Spleen (tissue), 11 donors: Measurements from ENCODE around the gene HINFP. TPM values are rescaled to one million over a fixed set of nuclear protein-coding genes. Genes with fewer than 3 reads are reported as not detected.

Source experiments
- DNase-seq: peaks from one replicate; pipeline ENCODE4 v3.0.0-alpha.2; 2020
- H3K27ac ChIP-seq, 8 donors: fragments of 200-600 bp; sonication (generic) in 7 of 8; 1 replicate in 4 of 8; 2 replicates in 4 of 8; pipeline versions ENCODE4 v1.5.0 to v1.8.0; 2016 to 2021; ENCODE audit warnings: inconsistent platforms in 4 of 8, mild to moderate bottlenecking in 4 of 8, moderate library complexity in 1 of 8
- H3K27me3 ChIP-seq, 7 donors: fragments of 200-600 bp; sonication (generic) in 6 of 7; replicated peaks in 1 of 7; 1 replicate in 4 of 7; 2 replicates in 3 of 7; pipeline versions ENCODE4 v1.5.0 to v1.8.0; 2016 to 2021; ENCODE audit warnings: inconsistent platforms in 3 of 7, mild to moderate bottlenecking in 1 of 7
- H3K36me3 ChIP-seq, 6 donors: fragments of 200-600 bp; sonication (generic) in 5 of 6; 1 replicate in 4 of 6; 2 replicates in 2 of 6; pipeline versions ENCODE4 v1.5.0 to v1.8.0; 2016 to 2021; ENCODE audit warnings: inconsistent platforms in 2 of 6
- H3K4me1 ChIP-seq, 6 donors: fragments of 200-600 bp; sonication (generic) in 5 of 6; 1 replicate in 3 of 6; 2 replicates in 3 of 6; pipeline versions ENCODE4 v1.5.0 to v1.8.0; 2016 to 2021; ENCODE audit warnings: inconsistent platforms in 3 of 6
- H3K4me3 ChIP-seq, 8 donors: fragments of 200-600 bp; sonication (generic) in 7 of 8; 1 replicate in 4 of 8; 2 replicates in 4 of 8; pipeline versions ENCODE4 v1.5.0 to v1.8.0; 2016 to 2021; ENCODE audit warnings: inconsistent platforms in 4 of 8, mild to moderate bottlenecking in 4 of 8, moderate library complexity in 2 of 8
- H3K9me3 ChIP-seq, 8 donors: fragments of 200-600 bp; sonication (generic) in 7 of 8; 1 replicate in 4 of 8; 2 replicates in 4 of 8; pipeline versions ENCODE4 v1.5.0 to v1.8.0; 2016 to 2021; ENCODE audit warnings: inconsistent platforms in 4 of 8
- CTCF ChIP-seq, 11 experiments: fragments of 200-600 bp in 7 of 11; fragments of 450-650 bp in 4 of 11; sonication (generic) in 4 of 11; IDR thresholded peaks in 8 of 11; conservative IDR thresholded peaks in 3 of 11; 1 replicate in 7 of 11; 2 replicates in 4 of 11; pipeline versions ENCODE4 v1.4.0 to v1.8.0; 2016 to 2021; ENCODE audit warnings: antibody characterized with exemption in 11 of 11, inconsistent platforms in 4 of 11, mild to moderate bottlenecking in 1 of 11
- POLR2A ChIP-seq, 3 donors: fragments of 450-650 bp; IDR thresholded peaks; one replicate each; pipeline ENCODE4 v1.5.1; 2017; ENCODE audit warnings: antibody characterized with exemption in 3 of 3, mild to moderate bottlenecking in 1 of 3
- POLR2AphosphoS5 ChIP-seq, 3 donors: sonication (generic); formaldehyde crosslinking; IDR thresholded peaks; one replicate each; pipeline ENCODE4 v1.5.1; 2017; ENCODE audit warnings: antibody characterized with exemption in 3 of 3
- WGBS, 5 donors: extraction: QIAGEN DNeasy Blood & Tissue Kit in 3 of 5; methylation state at CpG; one replicate each; pipeline versions ENCODE4 v1.1.5 to v1.1.7; 2013 to 2018; 5-methylcytosine and 5-hydroxymethylcytosine counted together
- intact Hi-C: fragments of 100-400 bp; cut with DNase I; formaldehyde crosslinking; loops from one replicate; pipeline ENCODE4 v1.15.0; 2023; ENCODE audit warnings: low total_unique reads
- polyA plus RNA-seq, 3 donors: library from polyadenylated mRNA; stranded (reverse); fragments of 200-250 nt; gene quantifications; one replicate each; pipeline ENCODE4 v1.2.1, GENCODE V29; 2013
- total RNA-seq, 7 donors: library from RNA; depleted of rRNA in 3 of 7; stranded (reverse); fragments of >200 nt in 3 of 7; fragmentation: NEBNext Ultra II Directional in 4 of 7; extraction: Animal tissue kit (Norgen Biotek cat#: 25700) in 4 of 7; gene quantifications; one replicate each; pipeline versions ENCODE4 v1.1.0 to v1.2.1, GENCODE V29; 2016 to 2021
- donor health status: healthy with polysubstance abuse.
- donor health status: DM: no; HTN: no; CAD: no; lungs with moderate emphysema.
- donor health status: DM: no; HTN: no; CAD: no.
- donor health status: Bipolar disorder and iron deficiency.
- donor health status: healthy.
- donor health status: DM: no; HTN: no; CAD: no.
- donor health status: DM: yes; HTN: yes; CAD: no.

HINFP gene
- total and polyA plus RNA-seq, 10 donors: 12.8 to 40.7 (median 33.0) TPM

GRCh38 chr11:119144825-119145486, 23.6 kb downstream of the HINFP start:
- H3K27me3 ChIP-seq: peaks cover 0 to 66% (median 31%) of the 10 kb centered on the region in 7 donors
- TF ChIP-seq POLR2A (IDR thresholded peaks at IDR 0.05): no peak
- TF ChIP-seq CTCF (IDR thresholded peaks at IDR 0.05 in 8 of 11, conservative IDR thresholded peaks at IDR 0.05 in 3 of 11): peak; percentile 17 to 74 (median 59)
- no peak for TF ChIP-seq POLR2AphosphoS5 (IDR thresholded peaks at IDR 0.05)
- no peaks in the 10 kb centered on the region for H3K9me3 ChIP-seq
- no peak for DNase-seq
- WGBS, 5 donors: 16 to 30% (median 23%) methylated on average over 7 of the region's 7 CpGs
- peak overlapping the region in 1 of 8 donors; percentile 24 for H3K4me3 ChIP-seq
- no peaks in the 10 kb centered on the region for H3K36me3 ChIP-seq
- intact Hi-C loops: no loop called here
- peaks cover 0 to 32% (median 23%) of the 10 kb centered on the region in 6 donors for H3K4me1 ChIP-seq
- H3K27ac ChIP-seq: no peak overlapping the region

- no peak for TF ChIP-seq POLR2A (IDR thresholded peaks at IDR 0.05)
- no peak for TF ChIP-seq CTCF (IDR thresholded peaks at IDR 0.05 in 8 of 11, conservative IDR thresholded peaks at IDR 0.05 in 3 of 11)
- TF ChIP-seq POLR2AphosphoS5 (IDR thresholded peaks at IDR 0.05): no peak
- WGBS, 5 donors: 60 to 69% (median 66%) methylated on average over 3 of the region's 3 CpGs
- no peak overlapping the region for H3K4me3 ChIP-seq
- H3K27ac ChIP-seq: no peak overlapping the region
- intact Hi-C loops: no loop called here
- peaks cover 0 to 38% (median 24%) of the 10 kb centered on the region in 6 donors for H3K4me1 ChIP-seq
- no peaks in the 10 kb centered on the region for H3K9me3 ChIP-seq
- no peak for DNase-seq
- H3K27me3 ChIP-seq: peaks cover 0 to 72% (median 34%) of the 10 kb centered on the region in 7 donors
- no peaks in the 10 kb centered on the region for H3K36me3 ChIP-seq
These were observed 24.2 kb downstream of the HINFP start for GRCh38 chr11:119145551-119145950.

GRCh38 chr11:119147604-119148333, 26.4 kb downstream of the HINFP start:
- WGBS, 5 donors: 52 to 59% (median 55%) methylated on average over 6 of the region's 6 CpGs
- peaks cover 0 to 72% (median 34%) of the 10 kb centered on the region in 7 donors for H3K27me3 ChIP-seq
- no peak overlapping the region for H3K27ac ChIP-seq
- H3K36me3 ChIP-seq: no peaks in the 10 kb centered on the region
- no peaks in the 10 kb centered on the region for H3K9me3 ChIP-seq
- DNase-seq: no peak
- TF ChIP-seq POLR2AphosphoS5 (IDR thresholded peaks at IDR 0.05) (no peak), CTCF (IDR thresholded peaks at IDR 0.05 in 8 of 11, conservative IDR thresholded peaks at IDR 0.05 in 3 of 11) (no peak), POLR2A (IDR thresholded peaks at IDR 0.05) (no peak)
- intact Hi-C loops: no loop called here
- H3K4me1 ChIP-seq: peaks cover 0 to 38% (median 24%) of the 10 kb centered on the region in 6 donors
- peak overlapping the region in 1 of 8 donors; percentile 76 for H3K4me3 ChIP-seq

GRCh38 chr11:119148720-119149017, 27.3 kb downstream of the HINFP start:
- H3K4me3 ChIP-seq: peak overlapping the region; percentile 44 to 76 (median 58)
- peaks cover 0 to 70% (median 34%) of the 10 kb centered on the region in 7 donors for H3K27me3 ChIP-seq
- H3K4me1 ChIP-seq: peaks cover 0 to 38% (median 24%) of the 10 kb centered on the region in 6 donors
- H3K36me3 ChIP-seq: no peaks in the 10 kb centered on the region
- TF ChIP-seq POLR2AphosphoS5 (IDR thresholded peaks at IDR 0.05) (no peak), POLR2A (IDR thresholded peaks at IDR 0.05) (no peak), CTCF (IDR thresholded peaks at IDR 0.05 in 8 of 11, conservative IDR thresholded peaks at IDR 0.05 in 3 of 11) (no peak)
- H3K9me3 ChIP-seq: no peaks in the 10 kb centered on the region
- DNase-seq: no peak
- 2 to 4% (median 3%) methylated on average over 15 to 16 of the region's 16 CpGs for WGBS, 5 donors
- intact Hi-C loops: no loop called here
- no peak overlapping the region for H3K27ac ChIP-seq
